HepG2 (cell line): Measurements from ENCODE around the gene USP5. TPM values are rescaled to one million over a fixed set of nuclear protein-coding genes. Genes with fewer than 3 reads are reported as not detected.

Source experiments
- BCL6 ChIP-seq: IDR thresholded peaks from 2 replicates; pipeline ENCODE4 v1.6.1; 2016; ENCODE audit warnings: missing genetic modification reagents, missing compliant biosample characterization
- FOSL2 ChIP-seq: sonication (generic); formaldehyde crosslinking; IDR thresholded peaks from 2 replicates; pipeline ENCODE4 v1.4.0; 2020; ENCODE audit warnings: missing genetic modification reagents
- HOXA5 ChIP-seq: sonication (generic); formaldehyde crosslinking; IDR thresholded peaks from 2 replicates; pipeline ENCODE4 v1.4.0; 2020; ENCODE audit warnings: missing genetic modification reagents
- KDM3A ChIP-seq: IDR thresholded peaks from 2 replicates; pipeline ENCODE4 v1.6.1; 2018; ENCODE audit warnings: low read depth, missing compliant biosample characterization
- KDM4B ChIP-seq: sonication (generic); formaldehyde crosslinking; IDR thresholded peaks from 2 replicates; pipeline ENCODE4 v1.4.0; 2020; ENCODE audit warnings: missing genetic modification reagents
- KLF13 ChIP-seq: sonication (generic); formaldehyde crosslinking; IDR thresholded peaks from 2 replicates; pipeline ENCODE4 v1.4.0; 2020; ENCODE audit warnings: mild to moderate bottlenecking, missing genetic modification reagents
- LCORL ChIP-seq, 2 experiments: fragments of 450-650 bp in 1 of 2; sonication (generic) in 1 of 2; formaldehyde crosslinking in 1 of 2; IDR thresholded peaks; 2 replicates each; pipeline versions ENCODE4 v1.5.0 to v1.6.1; 2017 to 2020; ENCODE audit warnings: antibody characterized with exemption in 1 of 2, missing genetic modification reagents in 1 of 2
- MEIS2 ChIP-seq: sonication (generic); formaldehyde crosslinking; IDR thresholded peaks from 2 replicates; pipeline ENCODE4 v1.9.0; 2021; ENCODE audit warnings: mild to moderate bottlenecking, missing genetic modification reagents
- NONO ChIP-seq, 2 experiments: fragments of 450-650 bp in 1 of 2; sonication (generic) in 1 of 2; formaldehyde crosslinking in 1 of 2; IDR thresholded peaks in 1 of 2; conservative IDR thresholded peaks in 1 of 2; 2 replicates each; pipeline versions ENCODE4 v1.6.1 to v1.8.0; 2017 to 2022; ENCODE audit warnings: mild to moderate bottlenecking in 1 of 2, missing genetic modification reagents in 1 of 2, moderate library complexity in 1 of 2
- PHB2 ChIP-seq: fragments of 450-650 bp; IDR thresholded peaks from 2 replicates; pipeline ENCODE4 v1.6.1; 2018; ENCODE audit not compliant: partially characterized antibody
- POLR2A ChIP-seq, 2 experiments: IDR thresholded peaks; 2 replicates each; pipeline ENCODE4 v1.6.1; 2011; ENCODE audit warnings: low read depth in 2 of 2, low read length in 2 of 2, mild to moderate bottlenecking in 1 of 2, moderate library complexity in 1 of 2; ENCODE audit not compliant: insufficient read depth in 1 of 2
- TOPORS ChIP-seq: sonication (generic); formaldehyde crosslinking; IDR thresholded peaks from 2 replicates; pipeline ENCODE4 v1.8.0; 2023; ENCODE audit warnings: mild to moderate bottlenecking, missing genetic modification reagents
- ZFP90 ChIP-seq: sonication (generic); formaldehyde crosslinking; IDR thresholded peaks from 2 replicates; pipeline ENCODE4 v1.8.0; 2022; ENCODE audit warnings: missing genetic modification reagents, mild to moderate bottlenecking, inconsistent platforms, borderline replicate concordance
- ZNF20 ChIP-seq: sonication (generic); formaldehyde crosslinking; IDR thresholded peaks from 2 replicates; pipeline ENCODE4 v1.4.0; 2020; ENCODE audit warnings: mild to moderate bottlenecking, moderate library complexity, missing genetic modification reagents
- ZNF224 ChIP-seq: sonication (generic); formaldehyde crosslinking; IDR thresholded peaks from 2 replicates; pipeline ENCODE4 v1.5.0; 2020; ENCODE audit warnings: mild to moderate bottlenecking, missing genetic modification reagents
- ZNF256 ChIP-seq: sonication (generic); formaldehyde crosslinking; conservative IDR thresholded peaks from 2 replicates; pipeline ENCODE4 v1.4.0; 2020; ENCODE audit warnings: missing genetic modification reagents
- ZNF282 ChIP-seq: fragments of 450-650 bp; IDR thresholded peaks from 2 replicates; pipeline ENCODE4 v1.6.1; 2018; ENCODE audit not compliant: partially characterized antibody
- ZNF350 ChIP-seq: sonication (generic); formaldehyde crosslinking; IDR thresholded peaks from 2 replicates; pipeline ENCODE4 v1.4.0; 2020; ENCODE audit warnings: mild to moderate bottlenecking, low read depth, missing genetic modification reagents, borderline replicate concordance
- ZNF557 ChIP-seq: sonication (generic); formaldehyde crosslinking; IDR thresholded peaks from 2 replicates; pipeline ENCODE4 v1.4.0; 2020; ENCODE audit warnings: missing genetic modification reagents
- ZNF605 ChIP-seq: sonication (generic); formaldehyde crosslinking; IDR thresholded peaks from 2 replicates; pipeline ENCODE4 v1.8.0; 2022; ENCODE audit warnings: mild to moderate bottlenecking, missing genetic modification reagents
- ZNF773 ChIP-seq: sonication (generic); formaldehyde crosslinking; IDR thresholded peaks from 2 replicates; pipeline ENCODE4 v1.4.0; 2020; ENCODE audit warnings: missing genetic modification reagents, borderline replicate concordance
- ZNF781 ChIP-seq: sonication (generic); formaldehyde crosslinking; IDR thresholded peaks from 2 replicates; pipeline ENCODE4 v1.5.1; 2020; ENCODE audit warnings: borderline replicate concordance, mild to moderate bottlenecking, missing genetic modification reagents; ENCODE audit errors: not compliant biosample characterization
- polyA plus RNA-seq, 8 experiments: library from polyadenylated mRNA; depleted of rRNA in 3 of 8; stranded (reverse) in 7 of 8; unstranded in 1 of 8; fragments of >200 nt; fragmentation: Illumina TruSeq in 4 of 8; extraction: Trizol in 4 of 8; gene quantifications; 2 replicates each; pipeline versions ENCODE4 v1.2.1 to v1.2.3, GENCODE V29; 2011 to 2016; ENCODE audit warnings: low read depth in 4 of 8, missing spikeins in 1 of 8, mixed read lengths in 1 of 8; ENCODE audit not compliant: insufficient read depth in 1 of 8
- total RNA-seq, 5 experiments: library from RNA; depleted of rRNA; stranded (reverse); fragments of >200 nt; fragmentation: Illumina TruSeq; extraction: Trizol; gene quantifications; 2 replicates each; pipeline ENCODE4 v1.2.3, GENCODE V29; 2016; ENCODE audit warnings: low read depth in 1 of 5
- TF ChIP-seq, protein P1 (sequence below): sonication (generic); formaldehyde crosslinking; IDR thresholded peaks from 2 replicates; pipeline ENCODE4 v1.4.0; 2020; ENCODE audit warnings: missing genetic modification reagents
- TF ChIP-seq, protein P2 (sequence below): sonication (generic); formaldehyde crosslinking; IDR thresholded peaks from 2 replicates; pipeline ENCODE4 v1.8.1; 2023; ENCODE audit warnings: mild to moderate bottlenecking, missing genetic modification reagents
- TF ChIP-seq, protein P3 (sequence below): sonication (generic); formaldehyde crosslinking; IDR thresholded peaks from 2 replicates; pipeline ENCODE4 v1.4.0; 2020; ENCODE audit warnings: missing genetic modification reagents

Gene USP5
- total and polyA plus RNA-seq, 2 of the 13 experiments (the other 11 are each of a cell fraction or from before 2014, with no cell fraction given) = 39.6 to 56.0 TPM

DNA sequence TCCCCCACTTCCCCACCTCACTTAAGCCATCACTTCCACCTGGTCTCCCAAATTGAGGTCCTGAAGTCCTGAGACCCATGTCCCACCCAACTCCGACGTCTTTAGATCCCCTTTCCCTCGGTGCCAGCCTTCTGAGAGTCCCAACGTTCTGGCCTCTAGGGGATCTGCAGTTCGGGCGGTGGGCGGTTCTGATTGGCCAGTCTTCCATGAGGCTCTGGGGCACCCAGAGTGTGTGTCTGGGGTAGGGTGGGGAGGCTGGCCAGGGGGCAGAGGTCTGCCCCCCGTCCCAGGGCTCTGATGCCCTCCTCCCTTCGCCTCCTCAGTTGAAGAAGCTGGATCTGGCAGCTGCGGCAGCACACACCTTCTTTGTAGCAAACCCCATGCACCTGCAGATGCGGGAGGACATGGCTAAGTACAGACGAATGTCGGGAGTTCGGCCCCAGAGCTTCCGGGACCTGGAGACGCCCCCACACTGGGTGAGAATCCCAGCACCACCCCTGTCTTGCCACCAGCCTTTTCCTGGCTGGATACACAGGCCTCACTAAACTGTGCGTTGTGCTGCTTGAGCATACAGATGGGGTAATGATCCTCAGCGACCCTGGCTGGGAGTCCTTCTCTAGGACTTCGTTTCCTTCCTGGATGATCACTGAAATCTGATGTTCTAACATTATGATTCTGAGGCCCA, 22.3 kb upstream of the USP5 start (continued):
- TF ChIP-seq, protein P1, sequence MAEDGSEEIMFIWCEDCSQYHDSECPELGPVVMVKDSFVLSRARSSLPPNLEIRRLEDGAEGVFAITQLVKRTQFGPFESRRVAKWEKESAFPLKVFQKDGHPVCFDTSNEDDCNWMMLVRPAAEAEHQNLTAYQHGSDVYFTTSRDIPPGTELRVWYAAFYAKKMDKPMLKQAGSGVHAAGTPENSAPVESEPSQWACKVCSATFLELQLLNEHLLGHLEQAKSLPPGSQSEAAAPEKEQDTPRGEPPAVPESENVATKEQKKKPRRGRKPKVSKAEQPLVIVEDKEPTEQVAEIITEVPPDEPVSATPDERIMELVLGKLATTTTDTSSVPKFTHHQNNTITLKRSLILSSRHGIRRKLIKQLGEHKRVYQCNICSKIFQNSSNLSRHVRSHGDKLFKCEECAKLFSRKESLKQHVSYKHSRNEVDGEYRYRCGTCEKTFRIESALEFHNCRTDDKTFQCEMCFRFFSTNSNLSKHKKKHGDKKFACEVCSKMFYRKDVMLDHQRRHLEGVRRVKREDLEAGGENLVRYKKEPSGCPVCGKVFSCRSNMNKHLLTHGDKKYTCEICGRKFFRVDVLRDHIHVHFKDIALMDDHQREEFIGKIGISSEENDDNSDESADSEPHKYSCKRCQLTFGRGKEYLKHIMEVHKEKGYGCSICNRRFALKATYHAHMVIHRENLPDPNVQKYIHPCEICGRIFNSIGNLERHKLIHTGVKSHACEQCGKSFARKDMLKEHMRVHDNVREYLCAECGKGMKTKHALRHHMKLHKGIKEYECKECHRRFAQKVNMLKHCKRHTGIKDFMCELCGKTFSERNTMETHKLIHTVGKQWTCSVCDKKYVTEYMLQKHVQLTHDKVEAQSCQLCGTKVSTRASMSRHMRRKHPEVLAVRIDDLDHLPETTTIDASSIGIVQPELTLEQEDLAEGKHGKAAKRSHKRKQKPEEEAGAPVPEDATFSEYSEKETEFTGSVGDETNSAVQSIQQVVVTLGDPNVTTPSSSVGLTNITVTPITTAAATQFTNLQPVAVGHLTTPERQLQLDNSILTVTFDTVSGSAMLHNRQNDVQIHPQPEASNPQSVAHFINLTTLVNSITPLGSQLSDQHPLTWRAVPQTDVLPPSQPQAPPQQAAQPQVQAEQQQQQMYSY (CRISPR knock-in tag) = 0 out of 2 replicates have a peak, but pooled peaks have one; percentile 31
- no peak for TF ChIP-seq PHB2
- no peak for TF ChIP-seq KLF13 (CRISPR knock-in tag)
- 0 out of 2 replicates have a peak, but pooled peaks have one; percentile 30 for TF ChIP-seq HOXA5 (CRISPR knock-in tag)
- TF ChIP-seq, protein P2, sequence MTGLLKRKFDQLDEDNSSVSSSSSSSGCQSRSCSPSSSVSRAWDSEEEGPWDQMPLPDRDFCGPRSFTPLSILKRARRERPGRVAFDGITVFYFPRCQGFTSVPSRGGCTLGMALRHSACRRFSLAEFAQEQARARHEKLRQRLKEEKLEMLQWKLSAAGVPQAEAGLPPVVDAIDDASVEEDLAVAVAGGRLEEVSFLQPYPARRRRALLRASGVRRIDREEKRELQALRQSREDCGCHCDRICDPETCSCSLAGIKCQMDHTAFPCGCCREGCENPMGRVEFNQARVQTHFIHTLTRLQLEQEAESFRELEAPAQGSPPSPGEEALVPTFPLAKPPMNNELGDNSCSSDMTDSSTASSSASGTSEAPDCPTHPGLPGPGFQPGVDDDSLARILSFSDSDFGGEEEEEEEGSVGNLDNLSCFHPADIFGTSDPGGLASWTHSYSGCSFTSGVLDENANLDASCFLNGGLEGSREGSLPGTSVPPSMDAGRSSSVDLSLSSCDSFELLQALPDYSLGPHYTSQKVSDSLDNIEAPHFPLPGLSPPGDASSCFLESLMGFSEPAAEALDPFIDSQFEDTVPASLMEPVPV (CRISPR knock-in tag) = 0 out of 2 replicates have a peak, but pooled peaks have one; percentile 15
- 0 out of 2 replicates have a peak, but pooled peaks have one; percentile 55 for TF ChIP-seq ZNF256 (CRISPR knock-in tag)
- TF ChIP-seq KDM3A = no peak
- no peak for TF ChIP-seq ZNF282
- TF ChIP-seq, protein P3, sequence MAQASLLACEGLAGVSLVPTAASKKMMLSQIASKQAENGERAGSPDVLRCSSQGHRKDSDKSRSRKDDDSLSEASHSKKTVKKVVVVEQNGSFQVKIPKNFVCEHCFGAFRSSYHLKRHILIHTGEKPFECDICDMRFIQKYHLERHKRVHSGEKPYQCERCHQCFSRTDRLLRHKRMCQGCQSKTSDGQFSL (CRISPR knock-in tag) = 0 out of 2 replicates have a peak, but pooled peaks have one; percentile 37
- TF ChIP-seq BCL6 = no peak
- TF ChIP-seq ZNF557 (CRISPR knock-in tag) = peak; percentile 65; the same call in 1 of the 2 replicates
- no peak for TF ChIP-seq ZNF773 (CRISPR knock-in tag)
- no peak for TF ChIP-seq ZNF224 (CRISPR knock-in tag)
- TF ChIP-seq FOSL2 (CRISPR knock-in tag) = no peak
- TF ChIP-seq ZNF20 (CRISPR knock-in tag) = no peak
- peak; percentile 61; the same call in 1 of the 2 replicates for TF ChIP-seq MEIS2
- peak; percentile 5 for TF ChIP-seq ZNF781 (CRISPR knock-in tag)
- 0 out of 2 replicates have a peak, but pooled peaks have one; percentile 1 for TF ChIP-seq ZNF350 (CRISPR knock-in tag)
- no peak for TF ChIP-seq LCORL (IDR thresholded peaks at IDR 0.05)
- peak; percentile 49; the same call in 1 of the 2 replicates for TF ChIP-seq LCORL (CRISPR knock-in tag; IDR thresholded peaks at IDR 0.05)
- peak in 1 of 2 experiments; percentile 87; a peak in 2 of 4 replicates for TF ChIP-seq POLR2A (IDR thresholded peaks at IDR 0.05; ENCODE audit: insufficient read depth in 1 of 2, low read depth in 2 of 2, low read length in 2 of 2)
- TF ChIP-seq ZNF605 (CRISPR knock-in tag) = peak; percentile 44; the same call in 1 of the 2 replicates
- TF ChIP-seq TOPORS (CRISPR knock-in tag) = no peak
- no peak for TF ChIP-seq NONO (IDR thresholded peaks at IDR 0.05)
- TF ChIP-seq NONO (CRISPR knock-in tag; conservative IDR thresholded peaks at IDR 0.05) = no peak
- no peak for TF ChIP-seq KDM4B
- TF ChIP-seq ZFP90 (CRISPR knock-in tag) = peak; percentile 67; the same call in 1 of the 2 replicates
